GM21367 (cell line): ENCODE data around the gene TNFRSF18.
"Not testable (repeated sequence)": the region's sequence is repeated elsewhere in the genome, so short reads cannot be mapped to it uniquely, and the experiment has no call there.

Experiments
- ATAC-seq: cut with Tn5 transposase; IDR thresholded peaks from one replicate; pipeline ENCODE4 v1.9.1; 2021; ENCODE audit not compliant: unreplicated experiment

The TNFRSF18 gene, protein sequence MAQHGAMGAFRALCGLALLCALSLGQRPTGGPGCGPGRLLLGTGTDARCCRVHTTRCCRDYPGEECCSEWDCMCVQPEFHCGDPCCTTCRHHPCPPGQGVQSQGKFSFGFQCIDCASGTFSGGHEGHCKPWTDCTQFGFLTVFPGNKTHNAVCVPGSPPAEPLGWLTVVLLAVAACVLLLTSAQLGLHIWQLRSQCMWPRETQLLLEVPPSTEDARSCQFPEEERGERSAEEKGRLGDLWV

DNA sequence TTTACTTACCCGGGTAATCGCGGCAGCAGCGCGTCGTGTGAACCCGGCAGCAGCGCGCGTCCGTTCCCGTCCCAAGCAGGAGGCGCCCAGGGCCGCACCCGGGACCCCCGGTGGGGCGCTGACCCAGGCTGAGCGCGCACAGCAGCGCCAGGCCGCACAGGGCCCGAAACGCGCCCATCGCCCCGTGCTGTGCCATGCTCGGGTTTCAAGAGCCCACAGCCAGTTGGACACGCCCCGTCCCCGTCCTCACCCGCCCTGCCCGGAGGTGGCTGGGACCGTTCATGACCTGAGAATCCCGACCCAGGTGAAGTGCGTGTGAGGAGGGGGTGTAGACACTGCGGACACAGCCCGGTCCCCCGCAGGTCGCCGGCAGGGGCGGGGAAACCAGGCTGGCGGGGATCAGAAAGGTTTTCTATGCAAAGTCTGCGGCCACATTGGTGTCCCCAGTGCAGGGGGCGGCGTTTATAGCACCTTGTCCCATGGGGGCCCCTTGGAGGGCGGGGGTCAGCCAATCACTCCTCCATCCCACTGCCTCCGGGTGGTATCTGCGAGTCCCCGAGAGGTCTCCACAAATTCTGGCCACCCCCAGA, at the start of gene TNFRSF18:
Gene TNFRSF18 (minus strand): TSS at position 217 of the 590 bp plus-strand sequence. CDS start 21 bp downstream, at position 196.
- no peak for ATAC-seq

DNA sequence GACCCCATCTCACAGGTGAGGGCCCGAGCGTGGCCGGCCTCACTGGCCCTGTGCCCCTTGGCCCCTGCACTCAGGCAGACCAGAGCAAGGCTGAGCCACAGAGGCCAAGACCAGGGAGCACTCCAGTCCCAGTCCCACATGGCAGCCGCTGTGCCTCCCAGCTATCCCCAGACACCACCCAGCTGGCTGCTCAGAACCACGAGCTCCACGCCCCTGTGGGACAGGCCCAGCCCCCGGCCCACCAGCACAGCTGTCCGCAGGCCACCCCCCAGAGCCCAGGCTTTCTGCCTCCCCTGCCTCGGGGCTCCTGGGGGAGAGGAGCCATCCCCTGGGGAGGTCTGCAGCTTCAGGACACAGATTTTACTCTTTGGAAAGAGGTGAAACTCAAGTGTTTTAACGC, 49.2 kb upstream of the TNFRSF18 start:
- ATAC-seq, result no peak

DNA sequence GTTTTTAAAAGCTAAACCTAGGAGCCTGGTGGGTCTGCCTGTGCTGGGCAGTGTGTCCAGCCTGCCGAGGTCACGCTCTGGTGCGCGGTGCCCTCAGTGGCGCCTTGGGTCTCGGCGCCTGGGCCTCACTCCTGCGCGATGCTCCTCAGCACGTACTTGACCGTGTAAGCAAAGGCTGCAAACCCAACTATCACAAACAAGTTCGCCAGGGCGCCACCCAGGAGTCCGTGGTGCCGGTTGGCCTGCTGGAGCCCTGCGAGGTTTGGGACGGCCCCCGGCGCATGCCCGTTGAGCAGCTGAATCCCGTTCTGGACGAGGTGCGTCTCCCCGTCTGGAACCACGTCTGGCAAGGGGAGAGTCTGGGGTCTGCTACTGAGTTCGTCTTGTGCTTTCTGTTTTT, 48.7 kb upstream of the TNFRSF18 start:
- no peak for ATAC-seq

DNA sequence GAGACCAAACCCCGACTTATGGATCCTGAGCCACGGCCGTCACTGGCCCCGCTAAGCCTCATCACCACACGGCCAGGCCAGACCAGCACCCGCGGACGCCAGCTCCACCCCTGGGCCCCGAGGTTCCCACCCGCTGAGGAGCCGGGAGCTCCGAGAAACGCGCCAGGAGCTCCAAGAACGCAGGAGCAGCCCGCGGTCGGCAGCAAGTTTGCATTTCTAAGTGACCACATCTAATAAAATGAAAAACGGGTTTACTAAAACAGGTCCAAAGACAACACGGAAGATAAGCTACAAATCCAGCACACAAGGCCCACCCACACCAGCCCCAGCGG, 48.2 kb upstream of the TNFRSF18 start:
- no peak for ATAC-seq

DNA sequence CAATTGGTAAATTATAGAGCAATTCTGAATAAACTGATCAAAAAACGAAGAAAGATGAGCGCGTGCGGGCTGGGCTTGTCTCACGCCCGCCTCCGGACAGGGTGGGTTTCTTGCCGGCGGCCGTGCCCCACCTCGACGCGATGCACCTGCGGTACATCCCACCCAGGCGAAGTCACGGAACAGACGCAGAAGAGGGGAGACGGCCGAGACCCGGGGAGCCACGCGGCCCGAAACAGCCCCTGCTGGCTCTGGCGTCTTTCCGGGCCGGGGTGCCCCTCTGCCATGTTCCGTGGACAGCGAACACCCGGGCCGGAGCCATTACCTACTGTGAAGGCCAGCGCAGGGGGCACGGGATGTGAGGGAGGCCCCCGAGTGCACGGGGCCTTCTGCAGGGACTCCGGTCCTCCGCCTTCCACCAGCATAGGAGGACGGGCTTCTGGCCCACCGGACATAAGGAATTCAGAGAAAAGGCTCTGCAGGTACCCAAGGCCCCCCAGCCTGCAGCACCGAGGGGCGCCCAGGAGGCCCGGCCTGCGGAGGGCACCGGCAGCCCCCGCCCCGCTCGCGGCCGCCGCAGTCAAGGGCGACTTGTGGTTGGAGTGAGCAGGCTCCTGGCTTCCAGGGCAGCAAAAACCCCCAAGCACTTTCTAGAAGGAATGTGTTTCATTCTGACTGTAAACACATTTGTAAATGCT, 47.7 kb upstream of the TNFRSF18 start:
- ATAC-seq, result no peak

DNA sequence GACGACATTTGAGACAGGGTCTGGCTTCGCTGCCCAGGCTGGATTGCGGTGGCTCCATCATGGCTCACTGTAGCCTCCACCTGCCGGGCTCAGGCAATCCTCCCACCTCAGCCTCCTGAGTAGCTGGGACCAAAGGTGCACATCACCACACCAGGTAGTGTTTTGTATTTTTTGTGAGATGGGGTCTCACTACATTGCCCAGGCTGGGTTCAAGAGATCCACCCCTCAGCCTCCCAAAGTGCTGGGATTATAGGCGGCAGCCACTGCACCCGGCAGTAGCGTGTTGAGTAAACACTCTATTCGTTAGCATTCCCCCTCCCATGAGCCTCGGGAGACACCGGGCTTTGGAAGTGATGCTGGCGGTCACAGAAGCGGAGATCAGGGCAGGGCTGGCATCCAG, 46.9 kb upstream of the TNFRSF18 start:
- no peak for ATAC-seq

DNA sequence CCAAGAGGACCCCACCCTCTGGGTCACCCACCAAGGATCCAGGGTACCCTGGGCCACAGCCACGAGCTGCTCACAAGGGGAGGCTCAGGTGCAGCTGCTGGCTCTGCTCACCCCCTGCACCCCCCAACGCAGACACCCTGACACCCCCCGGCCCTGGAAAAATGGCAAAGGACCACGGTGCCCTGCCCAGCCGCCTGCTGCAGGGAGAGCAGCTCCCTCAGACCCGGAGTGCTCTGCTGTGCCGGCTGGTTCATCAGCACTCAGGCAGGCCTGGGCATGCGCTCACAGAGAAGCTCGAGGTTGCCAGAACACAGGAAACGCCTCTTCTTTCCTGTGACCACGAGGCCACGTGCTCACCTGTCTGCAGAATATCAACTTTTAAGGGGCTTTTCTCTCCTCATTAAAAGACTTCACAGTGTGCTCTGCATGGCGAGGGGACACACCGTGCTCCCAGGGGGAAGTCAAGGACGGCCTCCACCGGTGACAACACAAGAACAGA, 44.4 kb upstream of the TNFRSF18 start:
- no peak for ATAC-seq

DNA sequence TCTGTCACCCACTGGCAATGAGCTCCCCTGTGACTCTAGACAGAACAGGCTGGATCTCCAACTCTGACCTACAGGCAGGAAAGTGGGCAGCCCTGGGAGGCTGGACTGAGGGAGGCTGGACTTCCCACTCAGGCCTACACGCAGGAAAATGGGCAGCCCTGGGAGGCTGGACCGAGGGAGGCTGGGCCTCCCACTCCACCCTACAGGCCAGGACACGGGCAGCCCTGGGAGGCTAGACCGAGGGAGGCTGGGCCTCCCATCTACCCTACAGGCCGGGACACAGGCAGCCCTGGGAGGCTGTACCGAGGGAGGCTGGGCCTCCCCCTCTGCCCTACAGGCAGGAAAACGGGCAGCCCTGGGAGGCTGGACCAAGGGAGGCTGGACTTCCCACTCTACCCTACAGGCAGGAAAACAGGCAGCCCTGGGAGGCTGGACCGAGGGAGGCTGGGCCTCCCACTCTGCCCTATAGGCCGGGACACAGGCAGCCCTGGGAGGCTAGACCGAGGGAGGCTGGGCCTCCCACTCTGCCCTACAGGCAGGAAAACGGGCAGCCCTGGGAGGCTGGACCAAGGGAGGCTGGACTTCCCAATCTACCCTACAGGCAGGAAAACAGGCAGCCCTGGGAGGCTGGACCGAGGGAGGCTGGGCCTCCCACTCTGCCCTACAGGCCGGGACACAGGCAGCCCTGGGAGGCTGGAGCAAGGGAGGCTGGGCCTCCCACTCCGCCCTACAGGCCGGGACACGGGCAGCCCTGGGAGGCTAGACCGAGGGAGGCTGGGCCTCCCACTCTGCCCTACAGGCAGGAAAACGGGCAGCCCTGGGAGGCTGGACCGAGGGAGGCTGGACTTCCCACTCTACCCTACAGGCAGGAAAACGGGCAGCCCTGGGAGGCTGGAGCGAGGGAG, 41.9 kb upstream of the TNFRSF18 start:
- not testable (repeated sequence) for ATAC-seq

DNA sequence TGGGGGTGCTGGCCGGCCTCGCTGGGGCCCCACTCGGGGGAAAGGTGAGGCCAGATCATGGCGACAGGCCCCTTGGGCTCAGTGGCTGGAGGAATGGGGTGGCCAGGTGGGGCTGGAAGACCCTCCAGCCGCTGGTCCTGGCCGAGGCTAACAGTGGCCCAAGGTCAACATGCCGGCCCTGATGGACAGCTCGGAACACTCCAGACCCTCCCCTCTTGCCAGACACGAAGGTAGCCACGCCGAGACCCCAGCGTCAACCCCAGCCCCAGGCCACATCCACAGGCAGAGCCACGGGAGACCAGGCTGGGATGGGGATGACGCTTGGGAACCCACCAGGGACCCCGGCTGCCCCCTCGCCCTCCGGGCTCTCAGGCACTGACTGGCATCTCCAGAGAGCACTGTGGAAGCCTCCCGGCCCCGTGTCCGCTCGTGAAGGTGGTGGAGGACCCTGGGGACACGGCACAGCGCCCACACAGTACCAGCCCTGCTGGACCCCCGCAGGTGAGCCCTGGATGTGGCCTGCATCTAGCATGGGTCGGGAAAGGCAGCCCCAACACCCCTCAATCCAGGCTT, 41.0 kb upstream of the TNFRSF18 start:
- no peak for ATAC-seq

DNA sequence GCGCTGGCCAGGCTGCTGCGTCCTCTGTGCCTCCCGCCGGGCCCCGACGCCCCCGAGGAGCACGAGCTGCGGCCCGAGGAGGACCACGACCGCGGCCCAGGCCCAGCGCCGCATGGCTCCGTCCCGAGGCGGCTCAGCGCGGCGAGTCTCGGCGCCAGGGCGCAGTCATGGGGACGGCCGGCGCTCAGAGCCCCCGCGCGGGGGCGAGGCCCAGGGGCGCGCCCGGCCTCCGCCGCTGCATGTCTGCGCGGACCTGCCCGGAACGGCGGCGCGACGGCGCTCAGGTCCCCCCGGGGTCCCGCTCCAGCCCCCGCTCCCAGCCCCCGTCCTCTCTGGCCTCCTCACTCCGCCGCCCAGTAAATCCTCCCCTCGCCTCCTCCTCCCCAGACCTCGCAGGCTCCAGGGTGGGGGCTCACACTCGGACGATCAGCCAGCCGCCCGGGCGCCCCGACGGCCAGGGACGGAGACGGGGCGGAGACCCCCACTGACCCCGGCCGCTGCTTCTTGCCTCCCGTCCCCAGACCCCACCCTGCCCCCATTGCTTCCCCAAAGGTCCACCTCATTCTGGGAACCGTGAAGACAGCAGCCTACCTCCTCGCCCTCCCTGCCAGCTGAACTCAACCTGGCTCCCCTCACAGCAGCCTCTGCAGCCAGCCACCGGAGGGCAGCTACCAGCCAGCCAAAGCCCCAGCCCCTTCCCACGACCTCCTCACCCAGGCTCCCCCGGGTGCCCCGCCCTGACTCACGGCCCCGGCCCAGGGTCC, 40.4 kb upstream of the TNFRSF18 start, which contains the start of gene C1QTNF12:
Gene C1QTNF12 (minus strand): TSS at position 146 of the 764 bp plus-strand sequence. CDS start 32 bp downstream, at position 114.
- no peak for ATAC-seq

DNA sequence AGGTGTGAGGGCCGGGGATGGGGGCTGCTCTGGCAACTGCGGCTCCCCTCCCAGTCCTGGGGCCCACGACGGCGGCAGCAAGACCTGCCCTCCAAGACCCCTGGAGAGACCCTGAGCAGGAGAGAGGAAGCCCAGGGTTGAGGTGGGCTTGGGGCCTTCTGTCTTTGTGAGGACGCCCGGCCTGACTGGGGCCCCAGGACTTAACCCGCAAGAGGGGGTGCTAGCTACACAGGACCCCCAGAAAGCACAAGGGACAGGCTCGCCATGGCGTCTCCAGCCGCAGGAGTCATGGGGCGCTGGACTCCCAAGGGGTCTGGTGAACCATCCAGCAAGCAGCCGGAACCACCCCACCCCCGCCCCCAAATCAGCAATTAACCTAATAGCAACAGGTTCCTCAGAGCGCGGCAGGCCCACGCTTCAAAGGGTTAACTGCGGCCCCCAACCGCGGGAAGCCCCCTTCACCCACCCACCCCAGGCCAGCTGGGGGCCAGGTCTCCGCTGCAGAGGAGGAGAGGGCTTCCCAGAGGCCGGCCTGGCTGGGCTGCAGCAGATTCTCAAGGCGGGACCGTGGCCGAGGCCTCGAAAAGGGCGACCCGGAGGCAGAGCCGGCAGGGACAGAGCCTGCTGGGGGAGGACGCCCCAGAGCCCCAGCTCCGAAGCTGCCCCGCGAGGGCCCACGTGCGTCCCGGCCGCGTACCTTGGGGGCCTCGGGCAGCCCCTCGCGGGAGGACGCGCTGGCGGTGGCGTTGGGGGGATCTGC, 39.6 kb upstream of the TNFRSF18 start:
- ATAC-seq, result no peak

DNA sequence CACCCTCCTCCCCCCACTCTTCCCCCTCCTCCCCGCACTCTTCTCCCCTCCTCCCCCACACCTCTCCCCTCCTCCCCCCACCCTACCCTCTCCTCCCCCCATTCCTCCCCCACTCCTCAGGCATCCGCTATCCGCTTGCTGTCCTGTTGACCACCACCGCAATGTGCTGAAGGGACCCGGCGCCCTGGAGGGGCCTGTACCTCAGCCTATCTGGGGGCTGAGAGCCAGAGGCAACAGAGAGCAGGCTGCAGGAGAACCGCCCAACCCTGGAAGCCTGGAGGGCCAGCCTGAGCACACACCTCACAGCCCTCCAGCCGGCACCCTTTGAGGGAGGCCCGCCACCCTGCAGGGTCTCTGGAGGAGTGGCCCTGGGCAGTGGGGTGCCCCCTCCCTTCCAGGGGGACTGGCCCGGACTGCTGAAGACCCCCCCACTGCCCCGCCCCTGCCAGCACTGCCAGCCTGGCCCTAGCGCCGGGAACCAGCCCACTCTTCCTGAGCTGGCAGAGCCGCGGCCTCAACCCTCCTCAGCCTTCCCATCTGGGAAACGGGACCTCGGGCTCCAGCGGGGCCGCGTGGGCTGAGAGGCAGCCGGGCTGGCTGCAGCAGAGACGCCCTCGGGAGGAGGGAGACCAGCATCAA, 38.9 kb upstream of the TNFRSF18 start:
- ATAC-seq, result no peak

DNA sequence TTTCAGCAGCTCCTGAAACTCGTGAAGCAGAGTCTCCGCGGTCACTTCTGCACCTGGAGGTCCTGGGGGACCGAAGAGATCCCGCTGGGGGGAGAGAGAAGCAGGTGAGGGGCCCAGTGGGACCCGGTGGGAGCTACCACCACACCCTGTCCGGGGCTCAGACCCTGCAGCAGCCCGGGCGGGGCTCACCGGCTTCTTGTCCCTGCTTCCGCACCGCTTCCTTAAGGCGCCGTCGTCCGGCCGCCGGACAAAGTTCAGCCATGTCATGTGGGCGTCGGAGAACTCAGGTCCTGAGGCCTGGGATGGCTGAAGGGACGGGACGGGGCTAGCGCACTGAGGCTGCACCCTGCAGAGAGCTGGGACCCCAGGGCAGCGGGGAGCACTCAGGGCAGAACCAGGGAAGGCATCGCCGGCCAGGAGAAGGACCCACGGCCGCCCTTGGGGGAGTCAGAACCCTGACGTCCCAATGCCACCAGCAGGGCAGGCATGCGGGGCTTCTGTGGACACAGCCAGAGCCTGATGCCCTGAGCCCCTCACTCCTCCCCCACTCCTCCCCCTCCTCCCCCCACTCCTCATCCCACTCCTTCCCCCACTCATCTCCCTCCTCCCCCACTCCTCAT, 37.9 kb upstream of the TNFRSF18 start:
- no peak for ATAC-seq

DNA sequence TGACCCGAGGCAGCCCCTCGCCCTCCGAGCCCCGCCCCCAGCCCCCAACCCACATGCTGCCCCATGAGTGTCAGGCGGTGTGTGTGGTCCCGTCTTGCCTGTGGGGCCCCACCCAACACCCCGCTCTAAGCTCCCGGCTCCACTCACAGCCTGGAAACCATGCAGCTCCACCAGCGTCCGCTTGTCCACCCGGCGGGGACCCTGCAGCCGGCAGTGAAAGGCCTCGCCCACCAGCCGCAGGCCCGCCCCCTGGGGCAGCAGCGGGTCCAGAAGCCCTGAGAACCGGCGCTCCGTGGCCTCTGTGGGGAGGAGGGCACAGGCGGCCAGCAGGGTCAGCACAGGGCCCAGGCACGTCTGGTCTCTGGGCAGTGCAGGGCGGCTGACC, 37.4 kb upstream of the TNFRSF18 start:
- ATAC-seq, result no peak

DNA sequence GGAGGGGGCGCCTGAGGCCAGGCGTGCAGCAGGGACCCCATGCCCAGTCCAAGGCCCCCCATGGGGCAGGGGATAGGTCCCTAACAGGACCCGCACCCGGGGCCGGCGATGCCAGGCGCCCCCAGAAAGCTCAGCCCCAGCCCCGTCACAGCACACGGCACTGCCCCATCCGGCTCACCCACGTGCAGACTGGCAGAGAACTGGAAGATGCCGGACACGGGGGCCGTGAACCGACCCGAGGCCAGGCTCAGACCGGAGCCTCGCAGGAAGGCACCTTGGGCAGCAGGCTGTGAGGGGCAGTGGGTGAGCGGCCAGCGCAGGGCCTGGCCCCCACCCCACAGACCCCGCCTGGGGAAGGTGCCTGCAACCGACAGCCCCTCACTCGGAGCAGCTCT, 36.9 kb upstream of the TNFRSF18 start:
- ATAC-seq, result no peak

DNA sequence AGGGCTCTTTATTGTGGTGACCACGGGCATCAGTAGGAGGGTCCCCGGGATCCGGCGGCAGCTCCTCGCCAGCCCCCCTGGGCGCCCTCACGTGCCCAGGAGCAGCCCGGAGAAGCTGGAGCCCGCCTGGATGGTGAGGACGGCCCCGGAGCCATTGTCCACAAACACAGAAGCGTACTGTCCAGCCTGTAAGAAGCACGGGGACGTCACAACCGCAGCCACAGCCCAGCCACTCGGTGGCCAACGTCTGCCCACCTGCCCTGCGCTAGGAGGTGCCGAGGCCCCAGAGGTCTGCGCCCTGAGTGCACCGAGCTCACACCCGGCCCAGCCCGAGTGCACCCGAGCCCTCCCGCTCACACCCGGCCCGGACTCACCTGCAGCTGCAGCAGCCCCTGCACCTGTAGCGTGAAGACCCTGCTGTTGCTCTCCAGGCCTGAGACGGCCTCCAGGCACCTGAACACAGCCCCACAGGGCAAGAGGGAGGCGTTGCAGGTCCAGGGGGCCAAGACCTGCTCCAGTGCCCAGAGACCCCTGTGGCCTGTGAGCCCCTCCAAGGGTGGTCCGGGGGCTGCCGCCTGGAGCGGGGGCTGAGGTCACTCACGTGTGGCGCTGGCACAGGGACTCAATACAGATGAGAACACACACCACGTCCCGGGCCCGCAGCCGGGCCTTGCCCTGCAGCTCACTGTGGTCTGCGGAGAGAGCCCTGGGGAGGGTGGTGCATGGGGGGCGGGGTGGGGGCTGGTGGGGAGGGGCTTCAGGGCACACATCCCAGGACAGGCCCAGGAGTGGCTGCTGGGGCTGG, 36.3 kb upstream of the TNFRSF18 start:
- no peak for ATAC-seq

DNA sequence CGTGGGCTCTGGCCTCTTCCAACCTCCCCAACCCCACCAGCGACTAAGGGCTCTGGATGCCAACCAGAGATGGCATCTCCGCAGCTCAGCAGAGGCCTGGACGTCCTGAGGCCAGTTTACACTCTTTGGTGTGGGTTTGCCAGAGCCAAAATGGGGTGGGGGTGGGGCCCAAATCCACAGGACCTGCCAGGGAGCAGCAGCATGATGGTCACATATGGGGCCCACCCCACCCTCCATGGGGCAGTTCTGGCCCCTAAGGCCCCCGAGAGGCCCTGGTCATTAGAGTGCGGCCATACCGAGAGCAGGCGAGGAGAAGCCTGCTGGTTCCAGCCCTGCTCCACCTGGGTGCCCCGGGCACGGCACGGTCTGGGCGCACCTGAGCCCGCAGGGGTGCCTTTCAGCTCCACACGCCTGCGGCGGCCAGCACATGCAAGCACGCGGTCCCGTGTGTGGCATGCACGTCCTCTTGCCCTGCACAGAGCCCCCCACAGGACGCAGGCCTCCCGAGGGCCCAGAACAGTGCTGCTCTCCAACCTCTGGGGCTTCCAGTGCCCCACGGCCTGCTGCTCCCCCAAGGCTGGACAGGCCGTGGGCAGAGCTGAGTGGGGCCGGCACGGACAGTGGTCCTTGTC, 35.3 kb upstream of the TNFRSF18 start:
- no peak for ATAC-seq
